Measurements from ENCODE around the gene TFCP2L1.

The TFCP2L1 gene

DNA sequence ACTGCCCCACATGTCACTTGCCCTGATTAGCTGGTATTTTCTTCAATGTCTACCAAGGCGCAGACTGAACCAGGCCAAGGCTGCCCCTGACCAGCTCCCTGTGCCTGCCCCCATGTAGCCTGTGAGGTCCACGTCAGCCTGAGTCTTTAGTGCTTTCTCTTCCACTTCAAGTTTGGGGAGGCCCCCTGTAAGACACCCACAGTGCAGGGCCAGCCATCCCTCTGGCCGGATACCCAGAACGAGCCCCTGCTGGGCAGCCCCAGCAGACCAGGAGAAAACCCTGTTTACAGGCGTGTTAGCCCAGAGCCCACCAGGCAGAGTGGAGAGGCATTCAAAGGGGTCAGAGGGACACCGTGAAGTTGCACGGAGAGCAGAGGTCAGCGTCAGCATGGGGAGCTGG lies 92.4 kb downstream of the TFCP2L1 start:
- DNase-seq, result no peak

GRCh38 chr2:121191191-121192170 lies 93.5 kb downstream of the TFCP2L1 start:
- no peak for DNase-seq

DNA sequence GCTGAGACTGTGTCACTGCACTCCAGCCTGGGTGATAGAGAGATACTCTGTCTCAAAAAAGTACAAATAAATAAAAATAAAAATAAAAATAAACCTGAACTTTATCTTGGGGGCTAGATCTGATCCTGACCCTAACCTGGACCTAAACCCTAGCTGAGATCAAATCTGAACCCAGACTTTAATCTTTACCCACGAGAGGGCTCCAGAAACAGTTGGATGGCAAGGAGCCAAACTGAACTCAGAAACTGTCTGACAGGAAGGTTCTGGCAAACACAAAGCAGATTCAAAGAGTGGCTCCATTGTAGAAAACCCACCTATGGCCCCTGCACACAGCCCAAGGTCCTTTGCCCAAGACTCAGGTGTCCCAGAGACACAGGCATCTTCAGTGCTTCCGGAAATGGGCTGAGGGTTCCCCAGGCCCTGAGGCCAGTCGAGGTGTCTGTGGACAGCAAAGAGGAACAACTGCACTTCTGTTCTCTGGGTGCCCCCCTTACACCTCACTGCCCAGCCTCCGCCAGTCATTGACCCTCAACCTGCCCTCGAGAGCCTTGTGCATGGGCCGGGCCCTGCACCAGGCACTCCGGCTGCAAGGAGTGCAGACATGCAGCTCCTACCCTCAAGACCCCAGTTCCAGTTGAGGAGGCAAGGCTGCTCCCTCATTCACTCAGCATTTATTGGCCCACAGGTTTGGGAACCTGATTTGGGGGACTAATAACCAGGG lies 95.2 kb downstream of the TFCP2L1 start:
- no peak for DNase-seq

DNA sequence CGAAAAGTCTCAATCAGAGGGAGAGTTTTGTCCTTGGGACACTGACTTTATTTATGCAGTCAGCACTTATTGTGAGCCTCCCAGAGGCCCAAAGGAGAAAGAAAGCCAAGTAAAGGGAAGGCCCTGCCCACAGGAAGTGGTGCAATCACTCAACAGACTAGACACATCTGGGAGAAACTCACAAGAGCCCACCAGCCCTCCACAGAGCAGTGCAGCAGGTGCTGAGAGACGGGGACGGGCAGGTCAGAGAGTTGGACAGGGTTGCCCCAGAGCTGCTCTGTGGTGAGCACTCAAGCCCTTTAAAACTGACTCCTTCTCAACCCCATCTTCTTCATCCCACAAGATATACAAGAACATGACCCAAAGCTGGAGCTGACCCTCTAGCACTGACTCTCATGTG lies 96.0 kb downstream of the TFCP2L1 start:
- no peak for DNase-seq

DNA sequence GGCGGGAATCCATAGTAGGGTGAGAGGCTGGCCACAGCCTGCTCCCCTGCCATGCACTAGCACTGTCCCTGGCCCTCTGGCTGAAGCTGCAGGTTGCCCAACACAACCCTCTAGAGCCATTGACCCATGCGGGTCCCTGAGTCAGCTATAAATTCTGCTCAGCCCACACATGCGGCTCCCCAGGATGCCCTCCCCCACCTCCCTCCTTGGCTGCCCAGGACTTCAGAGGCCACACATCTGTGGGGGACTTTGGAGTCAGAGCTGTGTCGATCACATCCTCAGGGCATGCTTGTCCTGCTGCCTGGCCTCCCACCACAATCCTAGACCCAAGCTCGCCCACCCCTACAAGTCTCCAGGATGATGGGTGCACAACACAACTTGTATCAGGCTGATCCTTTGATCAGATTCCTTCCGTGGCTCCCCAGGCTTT lies 97.0 kb downstream of the TFCP2L1 start:
- DNase-seq, result no peak

DNA sequence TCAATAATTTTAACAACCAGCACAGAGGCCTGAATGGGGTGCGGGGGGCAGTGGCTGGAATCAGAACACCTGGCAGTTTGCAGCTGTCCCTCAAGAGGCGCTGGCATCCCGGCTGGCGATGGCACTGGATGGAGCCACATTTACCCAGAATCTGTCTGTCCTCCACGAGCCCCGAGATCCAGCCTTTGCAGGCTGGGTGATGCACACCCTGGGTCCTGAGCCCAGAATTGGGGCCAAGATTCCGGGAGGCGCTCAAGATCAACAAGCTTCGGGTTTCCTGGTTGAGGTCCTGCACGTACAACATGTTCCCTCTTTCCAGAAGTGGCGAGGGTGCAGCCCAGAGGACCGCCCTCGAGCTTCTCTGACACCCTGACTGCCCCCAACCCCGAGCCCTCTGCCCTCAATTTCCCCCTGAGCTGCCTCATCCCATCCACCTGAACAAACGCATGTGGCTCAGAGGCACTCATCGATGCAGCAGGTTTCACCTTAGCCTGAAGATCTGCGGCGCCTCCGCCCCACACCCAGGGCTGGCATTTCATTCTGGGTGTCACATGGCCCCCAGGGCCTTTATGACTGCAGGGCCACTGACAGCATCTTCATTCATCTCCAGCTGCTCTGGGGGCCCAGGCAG lies 97.5 kb downstream of the TFCP2L1 start:
- DNase-seq, result no peak

DNA sequence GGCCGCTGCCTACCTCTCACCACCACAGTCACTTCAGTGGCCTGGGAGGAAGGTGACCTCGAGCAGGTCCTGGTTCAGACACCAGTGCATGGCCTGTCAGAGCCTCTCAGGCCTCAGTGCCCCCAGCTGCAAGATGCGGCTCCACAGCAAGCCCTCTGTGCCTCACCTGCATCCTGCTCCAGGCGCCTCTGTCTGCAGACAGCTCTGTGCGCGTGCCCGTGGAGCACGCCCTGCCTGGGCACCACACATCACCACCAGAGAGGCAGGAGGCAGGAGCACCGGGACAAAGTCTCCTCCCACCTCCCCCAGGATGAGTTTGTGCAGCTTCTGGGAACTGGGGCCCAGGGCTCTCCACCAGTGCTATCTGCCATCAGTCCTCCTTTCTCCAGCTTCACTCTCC lies 98.7 kb downstream of the TFCP2L1 start:
- no peak for DNase-seq

GRCh38 chr2:121185571-121186074 lies 99.4 kb downstream of the TFCP2L1 start:
- DNase-seq, result no peak

GRCh38 chr2:121185111-121185510 lies 99.9 kb downstream of the TFCP2L1 start:
- DNase-seq, result no peak

DNA sequence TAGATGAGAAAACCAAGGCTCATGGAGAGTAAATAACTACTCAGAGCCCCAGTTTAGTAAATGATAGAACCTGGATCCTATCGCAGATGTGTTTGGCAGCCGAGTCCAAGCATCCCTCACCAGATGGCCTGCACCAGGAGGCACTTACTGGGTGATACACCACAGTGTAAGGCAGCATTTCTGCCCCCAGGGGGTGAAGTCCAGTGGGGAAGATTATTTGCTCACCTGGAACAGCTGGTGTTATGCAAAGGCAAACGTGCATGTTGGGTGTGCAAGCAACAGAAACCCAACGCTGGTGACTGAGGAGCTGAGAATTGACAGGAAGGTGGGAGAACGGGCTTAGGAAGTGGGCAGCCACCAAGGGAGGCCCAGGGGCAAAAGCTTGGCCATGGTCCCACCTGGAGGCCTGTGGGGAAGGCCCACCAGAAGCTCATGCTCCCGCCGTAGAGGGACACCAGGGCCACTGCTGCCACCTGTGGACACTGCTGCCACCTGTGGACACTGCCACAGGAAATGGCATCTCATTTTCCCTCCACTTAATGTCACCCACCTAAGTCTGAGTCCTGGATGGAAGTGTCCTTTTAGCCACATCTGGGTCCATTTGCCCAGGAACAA lies 100.6 kb downstream of the TFCP2L1 start:
- DNase-seq, result no peak

DNA sequence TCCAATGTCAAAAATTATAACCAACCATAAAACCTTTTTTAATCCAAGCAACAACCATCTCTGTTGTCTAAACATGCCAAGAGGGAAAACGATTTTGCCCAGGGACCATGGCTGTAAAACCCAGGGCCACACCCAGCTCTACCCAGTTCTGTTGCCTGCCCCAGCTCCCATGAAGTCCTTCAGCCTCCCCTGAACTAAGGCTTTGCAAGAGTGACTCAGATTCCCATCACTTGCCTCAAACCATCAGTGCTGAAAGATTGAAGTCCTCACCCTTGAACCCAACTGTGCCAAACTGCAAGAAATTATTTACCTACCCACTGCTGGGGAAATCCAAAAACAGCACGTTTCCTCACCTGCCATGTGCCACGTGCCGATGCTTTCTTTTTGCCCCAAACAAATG lies 102.5 kb downstream of the TFCP2L1 start:
- no peak for DNase-seq

DNA sequence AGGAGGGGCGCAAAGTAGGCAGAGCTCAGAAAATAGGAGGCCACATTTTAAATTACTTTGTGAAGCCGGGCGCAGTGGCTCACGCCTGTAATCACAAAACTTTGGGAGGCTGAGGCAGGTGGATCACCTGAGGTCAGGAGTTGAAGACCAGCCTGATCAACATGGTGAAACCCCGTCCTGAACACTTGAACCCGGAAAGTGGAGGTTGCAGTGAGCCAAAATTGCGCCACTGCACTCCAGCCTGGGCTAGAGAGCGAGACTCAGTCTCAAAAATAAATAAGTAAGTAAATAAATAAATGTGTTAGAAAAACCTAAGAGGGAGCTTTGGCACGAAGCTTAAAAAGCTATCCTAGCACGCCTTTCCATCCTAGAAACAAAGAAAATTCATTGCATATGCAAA lies 105.5 kb downstream of the TFCP2L1 start:
- DNase-seq, result no peak

GRCh38 chr2:121178730-121179129 lies 106.3 kb downstream of the TFCP2L1 start:
- DNase-seq, result no peak

DNA sequence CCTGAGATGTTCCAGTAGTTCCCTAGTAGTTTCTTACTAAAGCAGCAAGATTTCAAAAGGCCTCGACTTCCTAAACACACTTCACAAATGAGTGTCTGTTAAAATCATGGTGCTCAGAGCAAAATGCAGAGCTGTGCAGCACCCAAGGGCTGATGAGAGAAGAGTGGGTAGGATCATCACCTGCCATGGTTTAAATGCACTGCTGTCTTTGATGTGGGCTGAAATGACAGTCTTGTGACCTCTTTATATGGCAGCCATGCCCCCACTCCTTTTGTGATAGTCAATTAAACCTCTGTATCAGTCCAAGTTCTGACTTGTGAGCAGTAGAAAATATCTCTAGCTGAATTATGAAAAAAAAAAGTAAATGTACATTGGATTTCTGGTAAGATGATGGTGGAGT lies 107.1 kb downstream of the TFCP2L1 start:
- DNase-seq, result no peak

- DNase-seq, result no peak
These were observed 109.7 kb downstream of the TFCP2L1 start for GRCh38 chr2:121175326-121175725.

DNA sequence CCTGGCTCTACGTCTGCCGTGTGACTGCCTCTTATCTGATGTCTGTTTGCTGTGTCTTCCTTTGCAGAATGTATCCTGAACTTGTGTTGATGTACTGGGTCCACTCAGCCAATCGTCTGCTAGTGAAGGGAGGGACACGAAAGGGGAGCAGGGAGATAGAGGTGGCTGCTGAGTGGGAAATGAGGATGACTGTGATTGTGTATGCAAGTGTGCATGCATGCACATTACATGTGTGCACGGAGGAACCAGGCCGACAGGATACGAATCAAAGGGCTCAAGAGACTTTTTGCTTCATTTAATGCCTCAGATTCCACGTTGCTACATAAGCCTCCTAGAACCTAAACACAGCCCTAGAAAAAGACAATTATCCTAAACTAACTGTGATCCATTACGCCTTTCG lies 111.2 kb downstream of the TFCP2L1 start:
- no peak for DNase-seq

DNA sequence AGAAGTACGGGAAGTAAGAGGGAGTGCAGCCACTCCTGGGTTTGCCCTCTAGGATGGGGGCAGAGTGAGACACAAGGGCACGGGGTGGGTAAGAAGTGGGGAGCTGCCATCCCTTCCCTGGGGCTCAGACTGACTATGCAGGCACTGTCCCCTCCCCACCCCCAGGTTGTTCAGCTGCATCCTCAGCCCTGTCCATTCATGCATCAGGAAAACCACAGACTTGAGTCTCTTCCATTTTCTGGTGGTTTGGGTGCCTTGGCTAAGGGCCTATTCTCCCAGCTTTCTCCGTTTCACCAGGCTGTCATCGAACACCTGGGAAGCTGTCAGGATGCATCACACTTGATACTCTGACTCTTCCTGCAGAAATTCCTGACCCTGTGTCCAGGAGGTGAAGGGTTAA lies 111.9 kb downstream of the TFCP2L1 start:
- DNase-seq, result no peak

GRCh38 chr2:121172456-121172855 lies 112.5 kb downstream of the TFCP2L1 start:
- DNase-seq, result no peak

DNA sequence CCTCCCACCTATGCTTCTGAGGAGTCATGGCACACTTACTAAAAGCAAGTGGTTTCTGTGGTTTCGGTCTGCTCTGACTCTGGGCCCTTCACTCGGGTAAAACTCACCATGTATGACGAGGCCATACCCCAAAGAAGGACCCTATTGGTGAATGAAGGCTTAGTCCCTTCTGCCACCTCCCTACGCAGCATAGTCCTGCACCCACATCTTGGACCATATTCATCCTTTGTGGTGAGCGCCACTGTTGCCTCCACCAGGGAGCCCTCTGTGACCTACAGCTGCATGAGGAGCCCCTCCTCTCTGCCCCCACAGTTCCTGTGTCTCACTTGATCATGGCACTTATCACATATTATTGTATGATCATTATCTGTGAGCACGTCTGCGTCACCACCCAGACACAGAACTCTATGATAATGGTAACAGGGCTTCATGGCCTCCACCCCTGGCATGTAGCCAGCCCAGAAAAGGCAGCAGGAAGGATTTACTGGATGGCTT lies 113.3 kb downstream of the TFCP2L1 start:
- no peak for DNase-seq

DNA sequence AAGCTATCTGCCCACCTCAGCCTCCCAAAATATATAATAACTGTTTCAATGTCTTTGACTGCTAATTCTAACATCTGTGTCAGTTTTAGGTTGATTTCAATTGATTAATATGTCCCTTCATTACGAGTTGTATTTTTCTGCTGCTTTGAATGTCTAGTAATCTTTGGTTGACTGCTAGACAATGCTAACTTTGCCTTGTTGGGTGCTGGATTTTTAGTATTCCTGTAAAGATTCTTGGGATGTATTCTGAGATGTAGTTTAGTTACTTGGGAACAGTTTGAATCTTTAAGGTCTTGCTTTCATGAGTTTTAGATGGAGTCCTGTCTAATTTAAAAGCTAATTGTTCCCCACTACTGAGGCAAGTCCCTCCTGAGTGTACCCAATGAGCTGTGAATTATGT lies 114.4 kb downstream of the TFCP2L1 start:
- no peak for DNase-seq

DNA sequence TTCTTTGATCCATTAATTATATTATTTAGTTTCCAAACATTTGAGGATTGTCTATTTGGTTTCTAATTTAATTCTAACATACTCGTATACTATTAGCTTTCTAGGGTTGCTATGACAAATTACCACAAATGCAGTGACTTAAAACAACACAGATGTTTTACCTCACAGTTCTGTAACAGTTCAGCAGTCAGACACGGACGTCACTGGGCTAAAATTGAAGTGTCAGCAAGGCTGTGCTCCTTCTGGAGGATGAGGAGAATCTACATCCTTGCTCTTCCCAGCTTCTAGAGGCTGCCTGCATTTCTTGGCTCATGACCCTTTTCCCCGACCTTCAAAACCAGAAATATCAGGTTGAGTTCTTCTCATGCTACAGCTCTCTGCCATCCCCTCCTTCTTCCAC lies 117.6 kb downstream of the TFCP2L1 start:
- DNase-seq, result no peak

All from NCI-H1930 (cell line).